CD14-positive monocyte (primary cell): ENCODE data around the gene SPDYE16. TPM values are rescaled to one million over a fixed set of nuclear protein-coding genes. Genes with fewer than 3 reads are reported as not detected.
A peak's percentile ranks its signal among the peaks of the same experiment; 100 is the strongest.
"Not testable (repeated sequence)": the region's sequence is repeated elsewhere in the genome, so short reads cannot be mapped to it uniquely, and the experiment has no call there.

Experiments used
- DNase-seq, 3 donors: peaks; one replicate each; pipeline ENCODE4 v3.0.0-alpha.2; 2011 to 2022
- H2AFZ ChIP-seq: 2 replicates; pipeline ENCODE4 v1.6.0; 2012; ENCODE audit warnings: mild to moderate bottlenecking, low read depth, low read length, inconsistent platforms; ENCODE audit not compliant: insufficient read depth, poor library complexity, severe bottlenecking
- H3K27ac ChIP-seq, 2 donors: 1 replicate in 1 of 2; 2 replicates in 1 of 2; pipeline ENCODE4 v1.5.1; 2012 to 2013; ENCODE audit warnings: low read length in 2 of 2, control low read depth in 1 of 2, inconsistent platforms in 1 of 2, low read depth in 1 of 2, mild to moderate bottlenecking in 1 of 2
- H3K27me3 ChIP-seq, 2 donors: one replicate each; pipeline versions ENCODE4 v1.6.0 to v1.6.1; 2011 to 2013; ENCODE audit warnings: low read length in 2 of 2; ENCODE audit not compliant: control insufficient read depth in 2 of 2, insufficient read depth in 2 of 2
- H3K36me3 ChIP-seq, 2 donors: replicated peaks in 1 of 2; 1 replicate in 1 of 2; 2 replicates in 1 of 2; pipeline versions ENCODE4 v1.5.1 to v1.6.1; 2012 to 2013; ENCODE audit warnings: low read length in 2 of 2, control low read depth in 1 of 2, inconsistent platforms in 1 of 2, mild to moderate bottlenecking in 1 of 2; ENCODE audit not compliant: insufficient read depth in 2 of 2, control insufficient read depth in 1 of 2
- H3K4me1 ChIP-seq, 2 donors: 1 replicate in 1 of 2; 2 replicates in 1 of 2; pipeline versions ENCODE4 v1.5.1 to v1.6.1; 2012 to 2013; ENCODE audit warnings: low read length in 2 of 2, control low read depth in 1 of 2, inconsistent platforms in 1 of 2, mild to moderate bottlenecking in 1 of 2, moderate library complexity in 1 of 2; ENCODE audit not compliant: insufficient read depth in 2 of 2, control insufficient read depth in 1 of 2
- H3K4me2 ChIP-seq: replicated peaks from 2 replicates; pipeline ENCODE3; 2012; ENCODE audit warnings: low read length, moderate library complexity, mild to moderate bottlenecking; ENCODE audit not compliant: poor library complexity, severe bottlenecking; ENCODE audit errors: extremely low read depth
- H3K4me3 ChIP-seq, 3 experiments: fragments of 200-600 bp in 1 of 3; sonication (generic) in 1 of 3; replicated peaks in 1 of 3; 1 replicate in 2 of 3; 2 replicates in 1 of 3; pipeline ENCODE4 v1.5.1; 2011 to 2013; ENCODE audit warnings: low read length in 3 of 3, mild to moderate bottlenecking in 3 of 3, control low read depth in 2 of 3, low read depth in 2 of 3, inconsistent platforms in 1 of 3, moderate library complexity in 1 of 3
- H3K79me2 ChIP-seq: 2 replicates; pipeline ENCODE4 v1.6.0; 2012; ENCODE audit warnings: mild to moderate bottlenecking, control low read depth, inconsistent platforms, low read length, moderate library complexity; ENCODE audit not compliant: insufficient read depth
- H3K9ac ChIP-seq: 2 replicates; pipeline ENCODE4 v1.6.0; 2017; ENCODE audit warnings: low read length, mild to moderate bottlenecking; ENCODE audit not compliant: insufficient read depth, poor library complexity, severe bottlenecking
- H3K9me3 ChIP-seq, 2 donors: replicated peaks in 1 of 2; 1 replicate in 1 of 2; 2 replicates in 1 of 2; pipeline versions ENCODE4 v1.5.1 to v1.6.1; 2012 to 2013; ENCODE audit warnings: low read length in 2 of 2, control low read depth in 1 of 2; ENCODE audit not compliant: control insufficient read depth in 1 of 2, insufficient read depth in 1 of 2
- H4K20me1 ChIP-seq: 2 replicates; pipeline ENCODE4 v1.6.0; 2012; ENCODE audit warnings: mild to moderate bottlenecking, low read length, control low read depth, moderate library complexity; ENCODE audit not compliant: insufficient read depth
- H3K27ac Mint-ChIP-seq, 7 donors: one replicate each; pipeline ENCODE4 v1.8.0; 2020; ENCODE audit warnings: mild to moderate bottlenecking in 7 of 7, mixed read lengths in 7 of 7, moderate library complexity in 6 of 7, inconsistent platforms in 2 of 7
- H3K27me3 Mint-ChIP-seq, 3 donors: one replicate each; pipeline ENCODE4 v1.8.0; 2021 to 2022; ENCODE audit warnings: low read depth in 3 of 3, mild to moderate bottlenecking in 3 of 3, mixed read lengths in 3 of 3, moderate library complexity in 3 of 3, inconsistent platforms in 1 of 3
- H3K36me3 Mint-ChIP-seq, 2 donors: one replicate each; pipeline ENCODE4 v1.8.0; 2020; ENCODE audit warnings: mixed read lengths in 2 of 2, inconsistent platforms in 1 of 2, mild to moderate bottlenecking in 1 of 2
- H3K4me1 Mint-ChIP-seq: one replicate; pipeline ENCODE4 v1.8.0; 2020; ENCODE audit warnings: mild to moderate bottlenecking, mixed read lengths
- H3K4me3 Mint-ChIP-seq, 2 donors: one replicate each; pipeline ENCODE4 v1.8.0; 2020; ENCODE audit warnings: mild to moderate bottlenecking in 2 of 2, mixed read lengths in 2 of 2, moderate library complexity in 1 of 2
- H3K9me3 Mint-ChIP-seq, 7 donors: one replicate each; pipeline ENCODE4 v1.8.0; 2020 to 2022; ENCODE audit warnings: mixed read lengths in 7 of 7, mild to moderate bottlenecking in 6 of 7, moderate library complexity in 6 of 7, inconsistent platforms in 2 of 7
- WGBS: methylation state at CpG from one replicate; pipeline ENCODE4 v1.1.5; 2013; ENCODE audit warnings: missing lambda C conversion rate; ENCODE audit not compliant: insufficient coverage; 5-methylcytosine and 5-hydroxymethylcytosine counted together
- intact Hi-C, 2 donors: fragments of 100-400 bp; cut with micrococcal nuclease; formaldehyde crosslinking; loops; one replicate each; pipeline versions ENCODE4 v1.15.0 to v1.15.1; 2023
- polyA plus RNA-seq, 3 donors: library from polyadenylated mRNA; depleted of rRNA in 1 of 3; unstranded in 2 of 3; stranded (reverse) in 1 of 3; fragments of 300-500 nt in 2 of 3; fragments of >200 nt in 1 of 3; fragmentation: Illumina TruSeq in 2 of 3; gene quantifications; 1 replicate in 2 of 3; 2 replicates in 1 of 3; pipeline ENCODE4 v1.2.3, GENCODE V29; 2012 to 2021

SPDYE16 gene
- polyA plus RNA-seq, 3 donors: 0.23 TPM; not detected in 2

DNA sequence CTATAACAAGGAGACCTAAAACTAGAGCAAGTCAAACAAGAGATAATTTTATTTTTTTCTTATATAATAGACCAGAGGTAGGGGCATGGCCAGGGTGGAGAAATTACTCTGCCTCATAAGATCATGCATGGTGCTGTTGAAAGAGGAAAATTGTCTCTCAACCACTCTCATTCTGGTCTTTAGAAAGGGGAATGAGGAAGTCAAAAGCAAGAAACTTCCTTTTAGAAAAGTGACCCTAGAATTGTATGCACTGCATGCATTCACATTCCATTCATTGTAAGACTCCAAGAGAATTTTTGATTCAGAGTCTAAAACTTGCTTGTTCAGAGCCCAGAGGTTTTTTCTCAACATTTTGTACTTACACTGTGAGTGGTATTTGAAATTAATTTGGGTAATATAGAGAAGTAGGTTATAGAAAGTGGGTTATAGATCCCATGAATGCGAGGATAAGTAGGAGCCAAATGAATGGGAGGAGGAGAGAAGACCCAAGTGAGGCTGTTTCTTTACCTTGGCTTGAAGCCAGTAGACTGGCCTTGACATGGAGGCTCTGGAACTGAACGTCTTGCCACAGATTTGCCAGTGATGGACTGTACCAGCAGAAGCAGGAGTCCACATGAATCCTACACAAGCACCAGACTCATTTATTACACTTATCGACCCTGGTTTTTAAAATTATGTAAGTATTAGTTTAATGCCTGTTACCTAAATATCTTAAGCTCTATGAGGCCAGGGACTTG is 33.0 kb upstream of the SPDYE16 start:
- H3K27ac Mint-ChIP-seq: peak overlapping the region in 4 of 7 donors; percentile 6 to 70 (median 49)
- DNase-seq, H4K20me1 ChIP-seq, H3K36me3 Mint-ChIP-seq, H2AFZ ChIP-seq, H3K4me3 Mint-ChIP-seq, H3K79me2 ChIP-seq, H3K27me3 Mint-ChIP-seq, H3K4me1 Mint-ChIP-seq, H3K9me3 Mint-ChIP-seq, H3K9ac ChIP-seq, H3K27ac ChIP-seq, H3K4me3 ChIP-seq, H3K9me3 ChIP-seq, H3K4me2 ChIP-seq, H3K27me3 ChIP-seq, H3K36me3 ChIP-seq, intact Hi-C loops, H3K4me1 ChIP-seq: not testable (repeated sequence)
- 100% methylated on average over 1 of the region's 3 CpGs for WGBS

DNA sequence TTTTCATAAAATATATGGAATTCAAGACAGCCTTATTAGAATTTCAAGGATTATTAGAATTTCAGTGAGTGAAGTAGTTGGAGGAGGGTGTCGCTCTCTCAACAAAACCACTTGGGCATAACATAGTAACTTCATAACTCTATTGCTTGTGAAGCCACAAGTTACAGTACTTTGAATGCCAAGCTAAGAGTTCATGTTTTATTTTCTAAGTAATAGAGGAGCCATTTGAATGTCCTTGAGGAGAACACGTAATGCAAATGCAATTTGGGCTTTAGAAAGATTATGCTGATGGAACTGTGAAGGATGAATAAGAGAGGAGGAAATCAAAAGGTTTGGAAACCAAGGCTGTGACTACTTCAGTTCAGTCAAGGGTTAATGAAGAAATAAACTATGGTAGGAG is 32.3 kb upstream of the SPDYE16 start:
- H3K9me3 Mint-ChIP-seq, H3K4me1 Mint-ChIP-seq, H3K27ac ChIP-seq, H3K36me3 Mint-ChIP-seq, H3K4me3 ChIP-seq, intact Hi-C loops, DNase-seq, H3K27ac Mint-ChIP-seq, H3K27me3 ChIP-seq, H3K27me3 Mint-ChIP-seq, H3K4me2 ChIP-seq, H2AFZ ChIP-seq, H3K36me3 ChIP-seq, H3K4me1 ChIP-seq, H3K4me3 Mint-ChIP-seq, H4K20me1 ChIP-seq, H3K79me2 ChIP-seq, H3K9me3 ChIP-seq, H3K9ac ChIP-seq: not testable (repeated sequence)
- WGBS: no CpG with 5 or more reads among the region's 2 CpGs

DNA sequence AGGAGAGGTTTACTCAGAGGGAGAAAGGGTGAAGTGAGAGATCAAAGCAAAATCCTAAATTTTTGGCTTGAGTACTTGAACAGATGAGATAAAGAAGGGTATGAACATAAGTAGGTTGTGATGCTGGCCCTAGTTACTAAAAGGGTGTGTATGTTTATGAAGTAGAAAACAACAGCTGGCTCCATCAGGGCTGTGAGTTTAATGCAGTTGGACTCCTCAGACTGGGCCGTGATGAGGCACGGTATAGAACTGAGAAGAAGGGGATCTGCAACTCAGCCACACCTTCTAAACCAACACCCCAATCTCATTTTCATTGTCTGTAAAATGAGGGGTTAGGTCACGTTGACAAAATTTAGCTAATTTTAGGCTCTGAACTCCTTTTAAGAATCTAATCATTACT is 29.2 kb upstream of the SPDYE16 start:
- H3K4me3 Mint-ChIP-seq, H3K4me1 Mint-ChIP-seq, intact Hi-C loops, H2AFZ ChIP-seq, H3K9me3 ChIP-seq, H3K27ac Mint-ChIP-seq, H3K9me3 Mint-ChIP-seq, H3K27me3 Mint-ChIP-seq, H3K27me3 ChIP-seq, H3K4me2 ChIP-seq, H3K4me3 ChIP-seq, H3K27ac ChIP-seq, H3K79me2 ChIP-seq, H4K20me1 ChIP-seq, H3K4me1 ChIP-seq, H3K9ac ChIP-seq, DNase-seq: not testable (repeated sequence)
- no CpG with 5 or more reads among the region's 3 CpGs for WGBS
- H3K36me3 Mint-ChIP-seq: peaks cover 9 to 16% of the 10 kb centered on the region in 2 donors
- H3K36me3 ChIP-seq: peaks cover 0 to 14% of the 10 kb centered on the region in 2 donors

GRCh38 chr7:76570324-76570775 is 27.3 kb upstream of the SPDYE16 start:
- peaks cover 0 to 11% (median 6%) of the 10 kb centered on the region in 7 donors for H3K9me3 Mint-ChIP-seq
- not testable (repeated sequence) for H3K4me2 ChIP-seq

More at GRCh38 chr7:76570324-76570775, 27.3 kb upstream of the SPDYE16 start:
- H3K4me1 ChIP-seq, H3K4me3 ChIP-seq, H3K9ac ChIP-seq, H2AFZ ChIP-seq, H3K4me1 Mint-ChIP-seq, H3K4me3 Mint-ChIP-seq, H4K20me1 ChIP-seq, H3K27ac ChIP-seq, H3K9me3 ChIP-seq, H3K79me2 ChIP-seq, H3K27me3 ChIP-seq, intact Hi-C loops, DNase-seq, H3K27me3 Mint-ChIP-seq: not testable (repeated sequence)
- Mint-ChIP-seq H3K36me3 (peaks cover 13 to 31% of the 10 kb centered on the region in 2 donors), H3K27ac (peak overlapping the region in 1 of 7 donors; percentile 68)
- WGBS: 86% methylated on average over 4 of the region's 4 CpGs
- peaks cover 0 to 14% of the 10 kb centered on the region in 2 donors for H3K36me3 ChIP-seq
